Panc1 (cell line): ENCODE data around the gene GATM.

Experiments used
- CTCF ChIP-seq: fragments of 450-650 bp; IDR thresholded peaks from 2 replicates; pipeline ENCODE4 v1.5.1; 2017; ENCODE audit warnings: mild to moderate bottlenecking
- POLR2AphosphoS5 ChIP-seq: IDR thresholded peaks from 2 replicates; pipeline ENCODE4 v1.6.1; 2012; ENCODE audit warnings: mild to moderate bottlenecking, low read depth, low read length, moderate library complexity
- REST ChIP-seq, 2 experiments: IDR thresholded peaks; 2 replicates each; pipeline ENCODE4 v1.6.1; 2011 to 2012; ENCODE audit warnings: low read depth in 2 of 2, control low read depth in 1 of 2, low read length in 1 of 2, mild to moderate bottlenecking in 1 of 2, moderate library complexity in 1 of 2; ENCODE audit not compliant: insufficient read depth in 1 of 2
- SIN3A ChIP-seq: IDR thresholded peaks from 2 replicates; pipeline ENCODE4 v1.6.1; 2012; ENCODE audit warnings: low read depth, mild to moderate bottlenecking, low read length, moderate library complexity, borderline replicate concordance; ENCODE audit not compliant: insufficient read depth
- TCF7L2 ChIP-seq: IDR thresholded peaks from 2 replicates; pipeline ENCODE4 v1.6.1; 2011; ENCODE audit warnings: mild to moderate bottlenecking, low read depth, low read length, inconsistent platforms

DNA sequence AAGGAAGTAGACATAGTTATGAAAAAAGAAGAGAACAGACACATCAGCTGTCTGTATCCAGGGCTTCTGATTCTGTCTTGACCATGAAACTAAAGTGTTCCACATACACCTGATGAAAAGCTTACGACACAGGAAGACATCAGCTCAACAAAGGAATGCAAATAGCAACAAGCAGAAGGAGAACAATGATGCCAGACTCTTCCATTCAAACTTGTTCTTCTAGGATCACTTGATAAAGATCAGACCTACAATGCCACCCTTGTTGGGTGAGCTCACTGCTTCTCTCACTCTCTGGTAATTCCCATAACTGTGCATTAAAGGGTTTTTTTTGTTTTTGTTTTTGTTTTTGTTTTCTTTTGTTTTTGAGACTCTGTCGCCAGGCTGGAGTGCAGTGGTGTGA, 49.7 kb downstream of the GATM start:
- TF ChIP-seq CTCF (no peak), POLR2AphosphoS5 (no peak), REST (IDR thresholded peaks at IDR 0.05; ENCODE audit: insufficient read depth in 1 of 2, low read depth in 2 of 2, low read length in 1 of 2) (no peak), TCF7L2 (no peak), SIN3A (no peak)
